PC-3 (cell line): ENCODE measurements around the gene STXBP5L. TPM values are rescaled to one million over a fixed set of nuclear protein-coding genes. Genes with fewer than 3 reads are reported as not detected.

Experiments used
- ATAC-seq: fragments of 200-7000 bp; cut with Tn5 transposase; 2 replicates; pipeline ENCODE4 v1.9.1; 2020; ENCODE audit warnings: mild to moderate bottlenecking, moderate library complexity
- BruUV-seq: library from RNA; stranded (reverse); fragments of 400-500 nt; replicated peaks from 2 replicates; lab custom pipeline; 2021; lab: Mats Ljungman, UMichigan
- CTCF ChIA-PET: fragments of 300-600 bp; sonication (Branson Sonifier 250); formaldehyde crosslinking; loops from one replicate; lab custom pipeline; 2022; ENCODE audit warnings: antibody characterized with exemption; lab: Charles Lee
- POLR2A ChIA-PET: fragments of 300-600 bp; sonication (Branson Sonifier 250); formaldehyde crosslinking; loops from one replicate; lab custom pipeline; 2022; ENCODE audit warnings: antibody characterized with exemption; ENCODE audit not compliant: unreplicated experiment; lab: Charles Lee
- DNase-seq: peaks from one replicate; pipeline ENCODE4 v3.0.0-alpha.2; 2015
- H2AFZ ChIP-seq: fragments of 300-600 bp; sonication (generic); 2 replicates; pipeline ENCODE4 v1.6.0; 2016; ENCODE audit warnings: antibody characterized with exemption, low read length
- H3F3A ChIP-seq: fragments of 300-600 bp; sonication (generic); one replicate; pipeline ENCODE4 v1.6.0; 2017; ENCODE audit warnings: antibody characterized with exemption, low read length, control low read depth, mild to moderate bottlenecking; ENCODE audit not compliant: unreplicated experiment
- H3K27ac ChIP-seq: fragments of 300-600 bp; sonication (generic); 2 replicates; pipeline ENCODE4 v1.5.1; 2016; ENCODE audit warnings: mild to moderate bottlenecking, low read length
- H3K27me3 ChIP-seq: fragments of 300-600 bp; sonication (generic); 2 replicates; pipeline ENCODE4 v1.6.1; 2016; ENCODE audit warnings: low read length, mixed read lengths
- H3K36me3 ChIP-seq: fragments of 300-600 bp; sonication (generic); 2 replicates; pipeline ENCODE4 v1.6.1; 2016; ENCODE audit warnings: low read depth, mixed run types, low read length, mixed read lengths
- H3K4me1 ChIP-seq: fragments of 300-600 bp; sonication (generic); 2 replicates; pipeline ENCODE4 v1.5.1; 2016; ENCODE audit warnings: low read length; ENCODE audit not compliant: insufficient read depth
- H3K4me2 ChIP-seq: fragments of 300-600 bp; sonication (generic); 2 replicates; pipeline ENCODE4 v1.6.0; 2016; ENCODE audit warnings: low read length
- H3K4me3 ChIP-seq: fragments of 300-600 bp; sonication (generic); 2 replicates; pipeline ENCODE4 v1.5.1; 2016; ENCODE audit warnings: mild to moderate bottlenecking, low read length, mixed read lengths
- H3K79me2 ChIP-seq: fragments of 300-600 bp; sonication (generic); 2 replicates; pipeline ENCODE4 v1.6.1; 2017; ENCODE audit warnings: low read length, mixed read lengths
- H3K9ac ChIP-seq: fragments of 300-600 bp; sonication (generic); 2 replicates; pipeline ENCODE4 v1.6.0; 2016; ENCODE audit warnings: mild to moderate bottlenecking, low read length
- H3K9me2 ChIP-seq: fragments of 300-600 bp; sonication (generic); replicated peaks from 2 replicates; pipeline ENCODE4 v1.6.1; 2016; ENCODE audit warnings: mixed run types, low read length, mixed read lengths
- H3K9me3 ChIP-seq: fragments of 300-600 bp; sonication (generic); 2 replicates; pipeline ENCODE4 v1.6.1; 2016; ENCODE audit warnings: low read length, mixed read lengths
- H4K20me1 ChIP-seq: fragments of 300-600 bp; sonication (generic); 2 replicates; pipeline ENCODE4 v1.6.1; 2016; ENCODE audit warnings: low read length, mixed read lengths
- EZH2 ChIP-seq: fragments of 300-600 bp; sonication (generic); IDR thresholded peaks from one replicate; pipeline ENCODE4 v1.6.1; 2017; ENCODE audit warnings: antibody characterized with exemption, mild to moderate bottlenecking, low read length; ENCODE audit not compliant: unreplicated experiment
- EZH2phosphoT487 ChIP-seq: fragments of 300-600 bp; sonication (generic); IDR thresholded peaks from 2 replicates; pipeline ENCODE4 v1.6.1; 2018; ENCODE audit warnings: mild to moderate bottlenecking, antibody characterized with exemption, low read length, borderline replicate concordance
- intact Hi-C: fragments of 100-400 bp; cut with micrococcal nuclease; formaldehyde crosslinking; loops from 2 replicates; pipeline ENCODE4 v1.9.0; 2023
- total RNA-seq: library from RNA; depleted of rRNA; stranded (reverse); fragments of >200 nt; gene quantifications from 2 replicates; pipeline ENCODE4 v1.2.3, GENCODE V29; 2014
- TF ChIP-seq, protein P1 (sequence below): fragments of 300-600 bp; sonication (generic); conservative IDR thresholded peaks from 2 replicates; pipeline ENCODE4 v1.5.1; 2017; ENCODE audit warnings: antibody characterized with exemption, low read depth, mild to moderate bottlenecking, low read length

The STXBP5L gene
- total RNA-seq, 1 experiment from 2014 or later: not detected

DNA sequence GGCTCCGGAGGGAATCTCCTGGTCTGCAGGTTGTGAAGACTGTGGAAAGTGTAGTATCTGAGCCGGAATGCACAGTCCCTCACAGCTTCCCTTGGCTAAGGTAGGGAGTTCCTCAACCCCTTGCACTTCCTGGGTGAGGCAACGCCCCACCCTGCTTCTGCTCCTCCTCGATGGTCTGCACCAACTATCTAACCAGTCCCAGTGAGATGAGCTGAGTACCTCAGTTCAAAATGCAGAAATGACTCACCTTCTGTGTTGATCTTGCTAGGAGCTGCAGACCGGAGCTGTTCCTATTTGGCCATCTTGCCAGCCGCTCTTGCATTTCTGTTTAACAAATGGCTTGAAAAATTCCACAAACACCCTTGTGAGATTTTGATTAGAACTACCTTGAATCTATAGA, 156.1 kb downstream of the STXBP5L start:
- ATAC-seq (0 out of 2 replicates have a peak, but pooled peaks have one; percentile 35), DNase-seq (peak; percentile 55)
- TF ChIP-seq, protein P1, sequence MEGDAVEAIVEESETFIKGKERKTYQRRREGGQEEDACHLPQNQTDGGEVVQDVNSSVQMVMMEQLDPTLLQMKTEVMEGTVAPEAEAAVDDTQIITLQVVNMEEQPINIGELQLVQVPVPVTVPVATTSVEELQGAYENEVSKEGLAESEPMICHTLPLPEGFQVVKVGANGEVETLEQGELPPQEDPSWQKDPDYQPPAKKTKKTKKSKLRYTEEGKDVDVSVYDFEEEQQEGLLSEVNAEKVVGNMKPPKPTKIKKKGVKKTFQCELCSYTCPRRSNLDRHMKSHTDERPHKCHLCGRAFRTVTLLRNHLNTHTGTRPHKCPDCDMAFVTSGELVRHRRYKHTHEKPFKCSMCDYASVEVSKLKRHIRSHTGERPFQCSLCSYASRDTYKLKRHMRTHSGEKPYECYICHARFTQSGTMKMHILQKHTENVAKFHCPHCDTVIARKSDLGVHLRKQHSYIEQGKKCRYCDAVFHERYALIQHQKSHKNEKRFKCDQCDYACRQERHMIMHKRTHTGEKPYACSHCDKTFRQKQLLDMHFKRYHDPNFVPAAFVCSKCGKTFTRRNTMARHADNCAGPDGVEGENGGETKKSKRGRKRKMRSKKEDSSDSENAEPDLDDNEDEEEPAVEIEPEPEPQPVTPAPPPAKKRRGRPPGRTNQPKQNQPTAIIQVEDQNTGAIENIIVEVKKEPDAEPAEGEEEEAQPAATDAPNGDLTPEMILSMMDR: no peak
- TF ChIP-seq EZH2phosphoT487: no peak
- no peak for TF ChIP-seq EZH2
- H4K20me1 ChIP-seq: no peaks in the 10 kb centered on the region
- no peak overlapping the region for H3K27ac ChIP-seq
- no peaks in the 10 kb centered on the region for H3K36me3 ChIP-seq
- no peak overlapping the region for H3K9ac ChIP-seq
- H3K27me3 ChIP-seq: peaks cover 4% of the 10 kb centered on the region
- H3K9me3 ChIP-seq: no peaks in the 10 kb centered on the region
- ChIA-PET CTCF (no interaction called here), POLR2A (no interaction called here)
- H3K4me1 ChIP-seq: peaks cover 9% of the 10 kb centered on the region
- H3K79me2 ChIP-seq: no peaks in the 10 kb centered on the region
- no peaks in the 10 kb centered on the region for H3F3A ChIP-seq
- no TSS peak for BruUV-seq
- H3K4me2 ChIP-seq: peak overlapping the region; percentile 51
- intact Hi-C loops: no loop called here
- no peaks in the 10 kb centered on the region for H3K9me2 ChIP-seq
- H3K4me3 ChIP-seq: no peak overlapping the region
- peak overlapping the region; percentile 67 for H2AFZ ChIP-seq

DNA sequence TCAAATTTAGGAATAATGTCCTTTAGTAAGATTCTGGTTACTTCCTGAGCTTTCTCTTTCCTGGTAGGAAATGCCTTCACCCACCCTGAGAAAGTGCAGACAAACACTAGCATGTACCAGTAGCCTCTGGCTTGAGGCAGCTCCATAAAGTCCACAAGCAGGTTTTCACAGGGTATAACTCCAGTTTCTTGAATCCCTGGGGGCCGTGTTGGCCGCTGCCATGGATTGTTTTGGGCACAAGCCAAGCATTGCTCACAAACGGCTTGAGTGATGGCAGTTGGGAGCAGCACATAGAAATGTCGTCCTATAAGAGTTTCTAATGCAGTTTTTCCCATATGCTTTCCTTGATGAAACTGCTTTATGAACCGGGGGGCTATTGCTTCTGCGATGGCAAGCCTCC, 164.1 kb downstream of the STXBP5L start:
- ChIA-PET POLR2A (no interaction called here), CTCF (no interaction called here)
- Histone ChIP-seq H3K27me3 (peaks cover 71% of the 10 kb centered on the region), H3K36me3 (no peaks in the 10 kb centered on the region), H3K9me3 (no peaks in the 10 kb centered on the region), H3F3A (no peaks in the 10 kb centered on the region), H3K27ac (no peak overlapping the region), H4K20me1 (no peaks in the 10 kb centered on the region), H3K79me2 (no peaks in the 10 kb centered on the region), H3K4me3 (no peak overlapping the region), H3K9me2 (no peaks in the 10 kb centered on the region), H3K4me2 (no peak overlapping the region), H3K9ac (no peak overlapping the region), H2AFZ (no peak overlapping the region), H3K4me1 (no peaks in the 10 kb centered on the region)
- no TSS peak for BruUV-seq
- intact Hi-C loops: no loop called here
- ATAC-seq (no peak), DNase-seq (peak; percentile 30)
- TF ChIP-seq, protein P1: no peak
- TF ChIP-seq EZH2phosphoT487 (no peak), EZH2 (no peak)

DNA sequence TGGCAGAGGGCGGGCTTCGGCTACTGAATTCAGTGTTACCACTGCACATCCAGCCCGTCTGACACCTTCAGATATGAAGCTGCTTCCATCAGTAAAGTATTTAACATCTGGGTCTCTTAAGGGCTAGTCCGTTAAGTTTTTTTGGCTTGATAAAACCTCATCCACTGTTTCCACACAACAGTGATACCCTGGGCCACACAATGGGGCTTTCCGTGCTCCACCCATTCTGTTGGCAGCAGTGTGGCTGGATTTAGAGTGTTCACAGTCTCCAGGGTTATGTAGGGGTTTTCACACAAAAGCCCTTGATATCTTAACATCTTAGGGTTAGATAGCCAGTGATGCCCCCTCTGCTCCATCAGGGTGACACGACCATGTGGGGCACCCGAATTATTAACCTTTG, 165.0 kb downstream of the STXBP5L start:
- Histone ChIP-seq H3K4me3 (no peak overlapping the region), H3K36me3 (no peaks in the 10 kb centered on the region), H3K4me2 (no peak overlapping the region), H3K4me1 (no peaks in the 10 kb centered on the region), H3F3A (no peaks in the 10 kb centered on the region), H3K9me3 (no peaks in the 10 kb centered on the region), H3K27ac (no peak overlapping the region), H2AFZ (no peak overlapping the region), H3K9me2 (no peaks in the 10 kb centered on the region), H3K27me3 (peaks cover 73% of the 10 kb centered on the region), H3K79me2 (no peaks in the 10 kb centered on the region), H4K20me1 (no peaks in the 10 kb centered on the region), H3K9ac (no peak overlapping the region)
- TF ChIP-seq, protein P1: no peak
- TF ChIP-seq EZH2phosphoT487 (no peak), EZH2 (no peak)
- POLR2A ChIA-PET: no interaction called here
- ATAC-seq (no peak), DNase-seq (no peak)
- no TSS peak for BruUV-seq
- intact Hi-C loops: no loop called here
- CTCF ChIA-PET: no interaction called here
